Neural cell (in vitro differentiated cells): ENCODE measurements around the gene PPP2CA. TPM values are rescaled to one million over a fixed set of nuclear protein-coding genes. Genes with fewer than 3 reads are reported as not detected.

Experiments
- H2AFZ ChIP-seq: fragments of 200-600, 300-800 bp; sonication (generic), shearing (Covaris generic); 2 replicates; pipeline ENCODE4 v1.6.0; 2014; ENCODE audit warnings: low read depth, mild to moderate bottlenecking, antibody characterized with exemption, low read length, moderate library complexity
- H3F3A ChIP-seq: fragments of 200-600 bp; shearing (Covaris generic); 2 replicates; pipeline ENCODE4 v1.6.1; 2016; ENCODE audit warnings: mild to moderate bottlenecking, moderate library complexity, mixed read lengths, antibody characterized with exemption, low read length; ENCODE audit not compliant: insufficient read depth, poor library complexity, severe bottlenecking
- H3K27ac ChIP-seq: fragments of 200-600, 300-800 bp; sonication (generic), shearing (Covaris generic); 2 replicates; pipeline ENCODE4 v1.5.1; 2014; ENCODE audit warnings: mild to moderate bottlenecking, low read length, moderate library complexity
- H3K27me3 ChIP-seq: fragments of 300-800, 200-600 bp; sonication (generic), shearing (Covaris generic); 2 replicates; pipeline ENCODE4 v1.6.0; 2014; ENCODE audit warnings: mild to moderate bottlenecking, low read depth, low read length, moderate library complexity; ENCODE audit not compliant: insufficient read depth
- H3K36me3 ChIP-seq: fragments of 300-800, 200-600 bp; sonication (generic), shearing (Covaris generic); 2 replicates; pipeline ENCODE4 v1.5.1; 2014; ENCODE audit warnings: mild to moderate bottlenecking, antibody characterized with exemption, low read length, moderate library complexity; ENCODE audit not compliant: insufficient read depth
- H3K4me2 ChIP-seq: fragments of 300-800, 200-600 bp; sonication (generic), shearing (Covaris generic); 2 replicates; pipeline ENCODE4 v1.6.0; 2014; ENCODE audit warnings: mild to moderate bottlenecking, low read length
- H3K4me3 ChIP-seq: fragments of 300-800, 200-600 bp; sonication (generic), shearing (Covaris generic); 2 replicates; pipeline ENCODE4 v1.5.1; 2014; ENCODE audit warnings: mild to moderate bottlenecking, low read length, moderate library complexity
- H3K79me2 ChIP-seq: fragments of 200-600 bp; shearing (Covaris generic); replicated peaks from 2 replicates; pipeline ENCODE4 v1.6.0; 2014; ENCODE audit warnings: mild to moderate bottlenecking, low read length, moderate library complexity; ENCODE audit not compliant: insufficient read depth
- H3K9ac ChIP-seq: fragments of 300-800, 200-600 bp; sonication (generic), shearing (Covaris generic); 2 replicates; pipeline ENCODE4 v1.6.1; 2016; ENCODE audit warnings: mild to moderate bottlenecking, low read length, mixed read lengths
- H3K9me2 ChIP-seq: fragments of 200-600 bp; shearing (Covaris generic); 2 replicates; pipeline ENCODE4 v1.6.1; 2016; ENCODE audit warnings: mild to moderate bottlenecking, low read length, mixed read lengths; ENCODE audit not compliant: insufficient read depth
- H3K9me3 ChIP-seq: fragments of 200-600, 300-800 bp; sonication (generic), shearing (Covaris generic); 2 replicates; pipeline ENCODE4 v1.6.1; 2016; ENCODE audit warnings: mild to moderate bottlenecking, mixed run types, low read length, moderate library complexity, mixed read lengths
- H4K20me1 ChIP-seq: fragments of 200-600 bp; shearing (Covaris generic); 2 replicates; pipeline ENCODE4 v1.6.1; 2016; ENCODE audit warnings: mild to moderate bottlenecking, mixed run types; ENCODE audit not compliant: insufficient read depth
- CTCF ChIP-seq: fragments of 450-650 bp; IDR thresholded peaks from 2 replicates; pipeline ENCODE4 v1.5.1; 2014; ENCODE audit warnings: antibody characterized with exemption, mild to moderate bottlenecking, moderate library complexity; ENCODE audit not compliant: poor library complexity, severe bottlenecking
- EP300 ChIP-seq: fragments of 450-650 bp; conservative IDR thresholded peaks from 2 replicates; pipeline ENCODE4 v1.6.1; 2014; ENCODE audit warnings: antibody characterized with exemption, mild to moderate bottlenecking, moderate library complexity; ENCODE audit not compliant: poor library complexity, severe bottlenecking
- EZH2 ChIP-seq: fragments of 200-600, 300-800 bp; shearing (Covaris generic), sonication (generic); IDR thresholded peaks from 2 replicates; pipeline ENCODE4 v1.6.1; 2014; ENCODE audit warnings: antibody characterized with exemption, low read length, borderline replicate concordance, mild to moderate bottlenecking; ENCODE audit not compliant: insufficient read depth, poor library complexity, severe bottlenecking
- MXI1 ChIP-seq: fragments of 450-650 bp; conservative IDR thresholded peaks from 2 replicates; pipeline ENCODE4 v1.6.1; 2014; ENCODE audit warnings: antibody characterized with exemption, mild to moderate bottlenecking; ENCODE audit not compliant: poor library complexity, severe bottlenecking
- POLR2AphosphoS5 ChIP-seq: IDR thresholded peaks from 2 replicates; pipeline ENCODE4 v1.6.1; 2012
- RAD21 ChIP-seq: fragments of 450-650 bp; conservative IDR thresholded peaks from 2 replicates; pipeline ENCODE4 v1.6.1; 2014; ENCODE audit warnings: antibody characterized with exemption, mild to moderate bottlenecking, moderate library complexity
- REST ChIP-seq: IDR thresholded peaks from 2 replicates; pipeline ENCODE4 v1.6.1; 2012; ENCODE audit warnings: borderline replicate concordance
- SMC3 ChIP-seq: fragments of 450-650 bp; conservative IDR thresholded peaks from 2 replicates; pipeline ENCODE4 v1.6.1; 2014; ENCODE audit warnings: antibody characterized with exemption, mild to moderate bottlenecking, moderate library complexity; ENCODE audit not compliant: poor library complexity
- TAF1 ChIP-seq: IDR thresholded peaks from 2 replicates; pipeline ENCODE4 v1.6.1; 2012; ENCODE audit warnings: low read depth
- polyA plus RNA-seq: library from polyadenylated mRNA; depleted of rRNA; stranded (reverse); fragments of >200 nt; gene quantifications from 2 replicates; pipeline ENCODE4 v1.2.3, GENCODE V29; 2014

PPP2CA gene
- polyA plus RNA-seq, 1 donor from 2014 or later: 251 TPM

GRCh38 chr5:134247428-134248224, 21.8 kb upstream of the PPP2CA start:
- no peaks in the 10 kb centered on the region for H4K20me1 ChIP-seq
- no peak overlapping the region for H3K27ac ChIP-seq
- no peak overlapping the region for H2AFZ ChIP-seq
- no peaks in the 10 kb centered on the region for H3K9me3 ChIP-seq
- peak overlapping the region; percentile 29 for H3K4me2 ChIP-seq
- no peaks in the 10 kb centered on the region for H3K36me3 ChIP-seq
- no peaks in the 10 kb centered on the region for H3K27me3 ChIP-seq
- H3K9me2 ChIP-seq: no peaks in the 10 kb centered on the region
- no peak overlapping the region for H3K4me3 ChIP-seq
- H3F3A ChIP-seq: no peaks in the 10 kb centered on the region
- no peak for TF ChIP-seq CTCF
- TF ChIP-seq SMC3: no peak
- no peak for TF ChIP-seq POLR2AphosphoS5
- TF ChIP-seq REST: no peak
- no peak for TF ChIP-seq RAD21
- TF ChIP-seq MXI1: no peak
- no peak for TF ChIP-seq TAF1
- TF ChIP-seq EP300: no peak
- no peak for TF ChIP-seq EZH2
- H3K79me2 ChIP-seq: no peaks in the 10 kb centered on the region
- no peak overlapping the region for H3K9ac ChIP-seq

- TF ChIP-seq SMC3 (no peak), REST (no peak)
- Histone ChIP-seq H3K27me3 (no peaks in the 10 kb centered on the region), H2AFZ (no peak overlapping the region), H4K20me1 (no peaks in the 10 kb centered on the region), H3F3A (no peaks in the 10 kb centered on the region), H3K4me2 (peak overlapping the region; percentile 29), H3K36me3 (no peaks in the 10 kb centered on the region), H3K4me3 (no peak overlapping the region), H3K27ac (no peak overlapping the region), H3K9me3 (no peaks in the 10 kb centered on the region), H3K9me2 (no peaks in the 10 kb centered on the region), H3K9ac (no peak overlapping the region), H3K79me2 (no peaks in the 10 kb centered on the region)
These were observed 21.0 kb upstream of the PPP2CA start for GRCh38 chr5:134246771-134247427.
